Astrocyte (in vitro differentiated cells and primary cell): Measurements from ENCODE around the gene DUOXA1. TPM values are rescaled to one million over a fixed set of nuclear protein-coding genes. Genes with fewer than 3 reads are reported as not detected.
"Not testable (repeated sequence)": the region's sequence is repeated elsewhere in the genome, so short reads cannot be mapped to it uniquely, and the experiment has no call there.

ENCODE experiments used
- DNase-seq: peaks from one replicate; pipeline ENCODE4 v3.0.0-alpha.2; 2010; ENCODE audit warnings: low read depth
- FAIRE-seq: peaks from 2 replicates; lab custom pipeline; 2011; peaks lifted over from hg19 to GRCh38; lab: Jason Lieb, UNC
- H2AFZ ChIP-seq: 2 replicates; pipeline ENCODE4 v1.6.0; 2012; ENCODE audit warnings: low read depth, low read length, inconsistent platforms
- H3K27ac ChIP-seq: 2 replicates; pipeline ENCODE4 v1.5.1; 2011; ENCODE audit warnings: low read depth, low read length, inconsistent platforms
- H3K27me3 ChIP-seq: 2 replicates; pipeline ENCODE4 v1.6.0; 2011; ENCODE audit warnings: low read length, inconsistent platforms; ENCODE audit not compliant: insufficient read depth
- H3K36me3 ChIP-seq: 2 replicates; pipeline ENCODE4 v1.5.1; 2011; ENCODE audit warnings: low read length, inconsistent platforms; ENCODE audit not compliant: insufficient read depth
- H3K4me1 ChIP-seq: 2 replicates; pipeline ENCODE4 v1.5.1; 2011; ENCODE audit warnings: low read length, inconsistent platforms; ENCODE audit not compliant: insufficient read depth
- H3K4me2 ChIP-seq: 2 replicates; pipeline ENCODE4 v1.6.0; 2012; ENCODE audit warnings: low read length, inconsistent platforms
- H3K4me3 ChIP-seq: 2 replicates; pipeline ENCODE4 v1.5.1; 2011; ENCODE audit warnings: low read depth, mild to moderate bottlenecking, low read length, inconsistent platforms; ENCODE audit not compliant: insufficient read depth
- H3K79me2 ChIP-seq: 2 replicates; pipeline ENCODE4 v1.6.0; 2012; ENCODE audit warnings: mild to moderate bottlenecking, low read length, inconsistent platforms; ENCODE audit not compliant: insufficient read depth
- H3K9ac ChIP-seq: 2 replicates; pipeline ENCODE4 v1.6.0; 2012; ENCODE audit warnings: mild to moderate bottlenecking, low read length, inconsistent platforms
- H3K9me3 ChIP-seq: 2 replicates; pipeline ENCODE4 v1.5.1; 2012; ENCODE audit warnings: low read depth, mild to moderate bottlenecking, low read length, inconsistent platforms; ENCODE audit not compliant: insufficient read depth
- H4K20me1 ChIP-seq: 2 replicates; pipeline ENCODE4 v1.6.0; 2012; ENCODE audit warnings: low read length, inconsistent platforms; ENCODE audit not compliant: insufficient read depth
- H3K27ac Mint-ChIP-seq: one replicate; pipeline ENCODE4 v1.8.0; 2021; ENCODE audit warnings: mild to moderate bottlenecking, mixed read lengths; ENCODE audit not compliant: unreplicated experiment
- H3K27me3 Mint-ChIP-seq: one replicate; pipeline ENCODE4 v1.8.0; 2021; ENCODE audit warnings: low read depth, mixed read lengths; ENCODE audit not compliant: unreplicated experiment
- H3K36me3 Mint-ChIP-seq: one replicate; pipeline ENCODE4 v1.8.0; 2021; ENCODE audit warnings: low read depth, mixed read lengths; ENCODE audit not compliant: unreplicated experiment
- H3K4me1 Mint-ChIP-seq: one replicate; pipeline ENCODE4 v1.8.0; 2021; ENCODE audit warnings: low read depth, mixed read lengths; ENCODE audit not compliant: unreplicated experiment
- H3K4me3 Mint-ChIP-seq: one replicate; pipeline ENCODE4 v1.8.0; 2021; ENCODE audit warnings: mild to moderate bottlenecking, moderate library complexity, mixed read lengths; ENCODE audit not compliant: unreplicated experiment
- H3K9me3 Mint-ChIP-seq: one replicate; pipeline ENCODE4 v1.8.0; 2021; ENCODE audit warnings: mild to moderate bottlenecking, mixed read lengths; ENCODE audit not compliant: unreplicated experiment
- EZH2 ChIP-seq: IDR thresholded peaks from 2 replicates; pipeline ENCODE4 v1.6.1; 2012; ENCODE audit warnings: mild to moderate bottlenecking, low read length, inconsistent platforms; ENCODE audit not compliant: insufficient read depth
- total RNA-seq: library from RNA; stranded (reverse); gene quantifications from 2 replicates; pipeline ENCODE4 v1.2.1, GENCODE V29; 2021
- TF ChIP-seq, protein P1 (sequence below): IDR thresholded peaks from 2 replicates; pipeline ENCODE4 v1.5.1; 2011; ENCODE audit warnings: low read depth, mild to moderate bottlenecking, inconsistent platforms, low read length, moderate library complexity; ENCODE audit not compliant: insufficient read depth

Gene DUOXA1
- total RNA-seq, 1 donor from 2014 or later = 0.66 TPM

DNA sequence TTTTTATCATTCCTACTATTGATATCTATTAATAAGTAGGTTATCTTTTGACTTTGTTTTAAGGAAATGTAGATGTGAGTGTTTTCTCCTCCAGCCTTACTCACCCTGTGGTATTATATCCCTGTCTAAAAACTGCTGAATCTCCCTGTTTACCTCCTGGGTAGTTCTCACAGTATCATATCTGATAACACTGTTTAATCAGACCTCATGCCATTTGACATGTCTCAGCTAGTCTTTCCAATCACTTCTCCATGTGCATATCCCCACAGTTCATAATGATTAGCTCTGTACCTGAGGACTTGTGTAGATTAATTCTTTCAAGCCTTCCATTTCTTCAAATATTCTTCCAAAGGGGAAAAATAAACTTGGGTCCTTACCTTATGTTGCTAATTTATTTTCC lies 46.5 kb downstream of the DUOXA1 start:
- H3K36me3 Mint-ChIP-seq = no peaks in the 10 kb centered on the region
- H3K9me3 Mint-ChIP-seq = no peaks in the 10 kb centered on the region
- Histone ChIP-seq H3K4me1 (no peaks in the 10 kb centered on the region), H3K27ac (no peak overlapping the region), H3K9ac (no peak overlapping the region), H3K4me2 (no peak overlapping the region), H2AFZ (no peak overlapping the region), H3K79me2 (no peaks in the 10 kb centered on the region), H3K4me3 (no peak overlapping the region), H4K20me1 (no peaks in the 10 kb centered on the region), H3K27me3 (peaks cover 7% of the 10 kb centered on the region), H3K9me3 (peaks cover 3% of the 10 kb centered on the region), H3K36me3 (no peaks in the 10 kb centered on the region)
- no peak for DNase-seq
- H3K27ac Mint-ChIP-seq = no peak overlapping the region
- peaks cover 3% of the 10 kb centered on the region for H3K27me3 Mint-ChIP-seq
- FAIRE-seq = no peak
- H3K4me1 Mint-ChIP-seq = peaks cover 5% of the 10 kb centered on the region
- TF ChIP-seq, protein P1, sequence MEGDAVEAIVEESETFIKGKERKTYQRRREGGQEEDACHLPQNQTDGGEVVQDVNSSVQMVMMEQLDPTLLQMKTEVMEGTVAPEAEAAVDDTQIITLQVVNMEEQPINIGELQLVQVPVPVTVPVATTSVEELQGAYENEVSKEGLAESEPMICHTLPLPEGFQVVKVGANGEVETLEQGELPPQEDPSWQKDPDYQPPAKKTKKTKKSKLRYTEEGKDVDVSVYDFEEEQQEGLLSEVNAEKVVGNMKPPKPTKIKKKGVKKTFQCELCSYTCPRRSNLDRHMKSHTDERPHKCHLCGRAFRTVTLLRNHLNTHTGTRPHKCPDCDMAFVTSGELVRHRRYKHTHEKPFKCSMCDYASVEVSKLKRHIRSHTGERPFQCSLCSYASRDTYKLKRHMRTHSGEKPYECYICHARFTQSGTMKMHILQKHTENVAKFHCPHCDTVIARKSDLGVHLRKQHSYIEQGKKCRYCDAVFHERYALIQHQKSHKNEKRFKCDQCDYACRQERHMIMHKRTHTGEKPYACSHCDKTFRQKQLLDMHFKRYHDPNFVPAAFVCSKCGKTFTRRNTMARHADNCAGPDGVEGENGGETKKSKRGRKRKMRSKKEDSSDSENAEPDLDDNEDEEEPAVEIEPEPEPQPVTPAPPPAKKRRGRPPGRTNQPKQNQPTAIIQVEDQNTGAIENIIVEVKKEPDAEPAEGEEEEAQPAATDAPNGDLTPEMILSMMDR = no peak
- TF ChIP-seq EZH2 = no peak
- no peak overlapping the region for H3K4me3 Mint-ChIP-seq

DNA sequence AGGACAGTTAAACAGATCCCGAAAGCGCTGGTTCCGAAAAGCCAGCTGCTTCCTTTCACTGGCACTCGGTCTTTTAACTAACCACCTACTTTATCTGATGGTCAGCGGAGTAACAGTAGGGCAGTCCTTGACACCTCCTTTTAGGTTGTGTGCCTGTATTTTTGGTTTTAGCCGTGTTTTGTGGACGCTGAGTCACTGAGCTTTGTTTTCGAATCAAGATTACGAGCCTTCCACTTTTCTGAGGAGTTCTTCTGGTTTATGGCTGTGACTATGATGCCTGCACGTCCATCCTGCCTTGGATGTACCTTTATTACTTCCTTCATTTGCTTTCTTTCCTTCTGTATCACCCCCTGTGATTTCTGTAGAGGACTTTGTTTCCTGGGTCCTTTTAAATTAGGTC lies 47.3 kb downstream of the DUOXA1 start:
- not testable (repeated sequence) for H4K20me1 ChIP-seq, H3K4me1 Mint-ChIP-seq, H3K27ac ChIP-seq, H2AFZ ChIP-seq, H3K4me3 Mint-ChIP-seq, FAIRE-seq, DNase-seq, H3K36me3 ChIP-seq, H3K4me3 ChIP-seq, H3K36me3 Mint-ChIP-seq, H3K79me2 ChIP-seq, H3K4me2 ChIP-seq, H3K27me3 Mint-ChIP-seq, H3K9me3 Mint-ChIP-seq, H3K9ac ChIP-seq, H3K4me1 ChIP-seq, H3K27ac Mint-ChIP-seq, H3K9me3 ChIP-seq, H3K27me3 ChIP-seq

DNA sequence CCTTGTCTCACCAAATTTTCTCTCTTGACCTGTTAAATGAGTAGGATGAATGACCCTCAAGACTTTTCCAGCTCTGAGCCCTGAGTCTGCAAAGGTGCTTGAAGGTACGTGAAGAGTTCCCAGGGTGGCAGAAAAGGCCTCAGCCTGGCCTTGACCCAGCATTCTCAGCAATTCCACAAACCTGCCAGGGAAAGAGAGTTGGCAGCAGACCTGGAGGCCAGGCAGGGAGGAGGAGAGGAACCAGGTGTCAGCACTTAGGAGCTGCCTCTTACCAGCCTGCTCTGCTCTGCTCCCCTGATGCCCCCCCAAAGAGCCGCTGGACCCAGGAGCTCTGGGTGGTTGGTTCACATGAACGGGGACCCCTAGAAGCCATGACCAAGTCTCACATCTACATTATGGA lies 49.1 kb downstream of the DUOXA1 start:
- not testable (repeated sequence) for H3K9me3 ChIP-seq, H3K27ac Mint-ChIP-seq, H3K36me3 Mint-ChIP-seq, H3K4me1 ChIP-seq, H3K4me3 Mint-ChIP-seq, H3K36me3 ChIP-seq, H4K20me1 ChIP-seq, H3K4me1 Mint-ChIP-seq, H3K9me3 Mint-ChIP-seq, H3K4me2 ChIP-seq, H3K9ac ChIP-seq, FAIRE-seq, H3K4me3 ChIP-seq, H3K27me3 ChIP-seq, DNase-seq, H3K27me3 Mint-ChIP-seq, H2AFZ ChIP-seq, H3K27ac ChIP-seq, H3K79me2 ChIP-seq

DNA sequence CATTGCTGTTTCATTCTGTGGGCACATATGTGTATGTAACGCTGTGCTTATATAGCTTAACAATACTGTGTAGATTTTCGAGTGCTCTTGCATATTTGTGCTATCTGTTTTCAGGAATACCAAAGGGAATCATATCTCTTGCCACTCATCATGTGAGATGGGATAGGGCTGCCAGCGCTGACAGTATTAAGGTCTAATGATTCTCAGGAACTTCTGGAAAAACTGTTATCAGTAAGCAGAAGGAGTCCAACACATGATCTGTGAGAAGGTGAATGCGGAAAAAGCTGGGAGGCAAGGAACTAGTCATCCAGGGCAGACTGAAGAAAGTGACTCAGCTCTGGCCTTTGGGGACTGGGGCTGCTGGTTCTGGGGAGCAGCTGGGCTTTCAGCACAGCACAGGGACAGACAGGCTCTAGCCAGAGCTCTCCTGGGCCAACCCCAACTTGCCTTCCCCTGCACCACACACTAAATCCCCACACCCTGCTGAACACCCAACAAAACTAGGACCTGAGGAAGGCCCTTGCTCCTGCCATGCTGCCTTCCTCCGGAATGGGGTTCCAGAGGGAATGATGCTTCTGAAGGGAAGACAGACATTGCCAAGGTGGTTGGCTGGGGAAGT lies 49.9 kb downstream of the DUOXA1 start:
- H3K4me3 Mint-ChIP-seq, H3K27me3 Mint-ChIP-seq, H4K20me1 ChIP-seq, H3K4me1 Mint-ChIP-seq, FAIRE-seq, H3K36me3 Mint-ChIP-seq, H2AFZ ChIP-seq, H3K27ac Mint-ChIP-seq, H3K4me3 ChIP-seq, H3K9ac ChIP-seq, H3K27me3 ChIP-seq, H3K79me2 ChIP-seq, H3K9me3 Mint-ChIP-seq, DNase-seq, H3K9me3 ChIP-seq, H3K27ac ChIP-seq, H3K4me2 ChIP-seq, H3K4me1 ChIP-seq, H3K36me3 ChIP-seq: not testable (repeated sequence)

DNA sequence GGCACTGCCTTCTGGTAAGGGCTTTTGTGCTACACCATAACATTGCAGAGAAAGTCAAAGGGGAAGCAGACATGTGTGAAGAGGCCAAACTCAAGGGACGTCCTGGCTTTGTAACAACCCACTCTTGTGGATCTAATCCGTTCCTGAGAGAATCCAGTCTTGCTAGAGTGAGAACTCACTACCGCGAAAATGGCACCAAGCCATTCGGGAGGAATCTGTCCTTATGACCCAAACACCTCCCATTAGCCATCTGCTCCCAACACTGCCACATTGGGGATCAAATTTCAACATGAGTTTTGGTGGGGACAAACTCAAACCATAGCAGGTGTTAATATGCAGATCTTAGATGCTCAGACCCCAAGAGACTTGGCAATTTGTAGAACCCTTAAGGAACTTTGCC lies 50.5 kb downstream of the DUOXA1 start:
- H4K20me1 ChIP-seq, H3K27ac ChIP-seq, H3K4me3 Mint-ChIP-seq, H3K79me2 ChIP-seq, H3K4me3 ChIP-seq, H3K9ac ChIP-seq, H3K9me3 ChIP-seq, H3K27me3 Mint-ChIP-seq, FAIRE-seq, H3K36me3 ChIP-seq, H3K27ac Mint-ChIP-seq, H3K27me3 ChIP-seq, H3K9me3 Mint-ChIP-seq, H3K36me3 Mint-ChIP-seq, DNase-seq, H3K4me1 ChIP-seq, H3K4me1 Mint-ChIP-seq, H3K4me2 ChIP-seq, H2AFZ ChIP-seq: not testable (repeated sequence)
